ENCODE results near the gene TDRD12. TPM values are rescaled to one million over a fixed set of nuclear protein-coding genes. Genes with fewer than 3 reads are reported as not detected.

The TDRD12 gene, protein sequence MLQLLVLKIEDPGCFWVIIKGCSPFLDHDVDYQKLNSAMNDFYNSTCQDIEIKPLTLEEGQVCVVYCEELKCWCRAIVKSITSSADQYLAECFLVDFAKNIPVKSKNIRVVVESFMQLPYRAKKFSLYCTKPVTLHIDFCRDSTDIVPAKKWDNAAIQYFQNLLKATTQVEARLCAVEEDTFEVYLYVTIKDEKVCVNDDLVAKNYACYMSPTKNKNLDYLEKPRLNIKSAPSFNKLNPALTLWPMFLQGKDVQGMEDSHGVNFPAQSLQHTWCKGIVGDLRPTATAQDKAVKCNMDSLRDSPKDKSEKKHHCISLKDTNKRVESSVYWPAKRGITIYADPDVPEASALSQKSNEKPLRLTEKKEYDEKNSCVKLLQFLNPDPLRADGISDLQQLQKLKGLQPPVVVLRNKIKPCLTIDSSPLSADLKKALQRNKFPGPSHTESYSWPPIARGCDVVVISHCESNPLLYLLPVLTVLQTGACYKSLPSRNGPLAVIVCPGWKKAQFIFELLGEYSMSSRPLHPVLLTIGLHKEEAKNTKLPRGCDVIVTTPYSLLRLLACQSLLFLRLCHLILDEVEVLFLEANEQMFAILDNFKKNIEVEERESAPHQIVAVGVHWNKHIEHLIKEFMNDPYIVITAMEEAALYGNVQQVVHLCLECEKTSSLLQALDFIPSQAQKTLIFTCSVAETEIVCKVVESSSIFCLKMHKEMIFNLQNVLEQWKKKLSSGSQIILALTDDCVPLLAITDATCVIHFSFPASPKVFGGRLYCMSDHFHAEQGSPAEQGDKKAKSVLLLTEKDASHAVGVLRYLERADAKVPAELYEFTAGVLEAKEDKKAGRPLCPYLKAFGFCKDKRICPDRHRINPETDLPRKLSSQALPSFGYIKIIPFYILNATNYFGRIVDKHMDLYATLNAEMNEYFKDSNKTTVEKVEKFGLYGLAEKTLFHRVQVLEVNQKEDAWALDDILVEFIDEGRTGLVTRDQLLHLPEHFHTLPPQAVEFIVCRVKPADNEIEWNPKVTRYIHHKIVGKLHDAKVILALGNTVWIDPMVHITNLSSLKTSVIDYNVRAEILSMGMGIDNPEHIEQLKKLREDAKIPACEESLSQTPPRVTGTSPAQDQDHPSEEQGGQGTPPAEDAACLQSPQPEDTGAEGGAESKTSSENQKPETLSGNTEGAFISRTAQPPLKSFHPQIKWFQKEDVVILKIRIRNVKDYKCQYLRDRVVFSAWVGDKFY (N-terminal part only)
- 0.08 to 0.15 TPM (median 0.12 TPM) in 5 replicates for total RNA-seq (2022; extraction: Qiagen RNA extraction)

DNA sequence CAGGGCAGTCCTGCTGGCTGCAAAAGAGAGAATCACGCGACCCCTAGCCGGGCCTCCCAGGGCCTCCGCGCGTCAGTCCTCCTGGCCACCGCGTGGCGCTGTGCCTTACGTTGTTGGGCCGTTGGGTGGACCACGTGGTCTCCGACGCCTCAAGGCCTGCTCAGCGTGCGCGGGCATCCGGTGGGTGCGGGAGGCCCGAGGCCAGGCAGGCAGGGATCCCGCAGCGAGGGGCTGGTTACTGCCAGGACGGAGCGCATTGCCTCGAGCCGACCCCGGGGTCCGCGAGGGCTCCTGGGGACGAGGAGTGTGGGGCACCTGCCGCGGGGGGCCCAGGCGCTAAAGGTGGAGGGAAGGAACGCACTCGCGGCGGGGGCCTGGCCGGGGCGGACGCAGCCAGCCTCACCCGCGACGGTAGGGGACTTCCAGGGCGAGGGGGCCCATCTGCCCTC is at the start of gene TDRD12:
TSS of gene TDRD12 (plus strand) at position 157 of the 449 bp plus-strand sequence. CDS start 306 bp downstream, outside the sequence.

DNA sequence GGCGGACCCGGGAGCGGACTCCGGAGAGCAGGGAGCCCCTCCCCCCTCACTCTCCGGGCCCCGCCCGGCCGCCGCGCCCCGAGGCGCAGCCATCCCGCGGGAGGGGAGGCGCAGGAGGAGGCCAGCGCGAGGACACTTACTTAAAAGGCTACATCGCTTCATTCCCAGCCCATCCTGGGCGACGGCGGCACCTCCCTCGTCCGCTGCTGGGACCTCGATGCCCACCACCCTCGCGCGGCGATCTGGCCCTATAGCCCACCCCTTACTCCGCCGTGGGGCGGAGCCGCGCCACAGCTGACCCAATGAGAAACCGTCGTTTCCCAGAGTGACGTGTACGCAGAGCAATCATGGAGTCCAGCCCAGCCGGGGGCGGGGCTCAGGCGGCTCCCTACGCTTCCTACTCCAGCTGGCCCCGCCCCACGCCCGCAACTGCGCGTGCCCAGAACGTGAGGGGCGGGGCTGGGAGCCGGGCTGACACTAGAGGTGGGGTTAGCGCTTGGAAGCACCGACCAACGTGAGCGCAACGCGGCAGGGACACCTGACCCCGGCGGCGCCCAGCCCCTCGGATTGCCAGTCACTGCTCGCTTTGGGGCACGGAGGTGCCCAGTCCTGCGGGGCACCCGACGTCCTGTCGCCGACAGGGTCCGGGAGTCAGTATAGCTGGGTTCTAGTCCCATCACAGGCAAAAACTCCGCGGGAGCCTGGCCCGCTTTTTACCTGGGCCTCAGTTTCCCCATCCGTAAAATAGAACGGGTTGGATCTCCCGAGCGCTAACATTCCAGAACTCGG is 44.4 kb upstream of the TDRD12 start, which contains the start of gene ANKRD27:
TSS of gene ANKRD27 (minus strand) at position 250 of the 789 bp plus-strand sequence. CDS start 16,165 bp downstream, outside the sequence.

DNA sequence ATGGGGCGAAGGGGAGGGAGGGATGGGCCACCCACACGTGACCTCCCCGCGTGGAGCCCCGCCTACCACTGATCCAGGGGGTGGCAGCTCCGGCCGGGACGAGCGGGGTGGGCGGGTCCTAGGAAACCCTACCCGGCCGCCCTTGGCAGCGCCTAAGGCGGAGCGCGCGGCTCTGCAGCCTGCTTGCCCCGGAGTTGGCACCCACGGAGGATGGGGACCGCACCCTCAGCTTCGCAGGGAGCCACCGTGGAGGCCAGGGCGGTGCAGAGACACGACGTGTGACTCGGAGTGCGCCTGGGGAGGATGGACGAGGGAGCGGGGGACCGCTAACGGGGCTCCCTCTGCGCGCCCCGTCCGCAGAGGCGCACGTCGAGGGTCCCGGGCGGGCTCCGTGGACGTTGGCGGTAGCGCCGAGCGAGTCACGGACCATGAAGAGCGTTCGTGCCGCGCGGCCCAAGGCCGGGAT is 43.8 kb upstream of the TDRD12 start, which contains the start of gene RGS9BP:
TSS of gene RGS9BP (plus strand) at position 129 of the 466 bp plus-strand sequence. CDS start 416 bp downstream, outside the sequence.

DNA sequence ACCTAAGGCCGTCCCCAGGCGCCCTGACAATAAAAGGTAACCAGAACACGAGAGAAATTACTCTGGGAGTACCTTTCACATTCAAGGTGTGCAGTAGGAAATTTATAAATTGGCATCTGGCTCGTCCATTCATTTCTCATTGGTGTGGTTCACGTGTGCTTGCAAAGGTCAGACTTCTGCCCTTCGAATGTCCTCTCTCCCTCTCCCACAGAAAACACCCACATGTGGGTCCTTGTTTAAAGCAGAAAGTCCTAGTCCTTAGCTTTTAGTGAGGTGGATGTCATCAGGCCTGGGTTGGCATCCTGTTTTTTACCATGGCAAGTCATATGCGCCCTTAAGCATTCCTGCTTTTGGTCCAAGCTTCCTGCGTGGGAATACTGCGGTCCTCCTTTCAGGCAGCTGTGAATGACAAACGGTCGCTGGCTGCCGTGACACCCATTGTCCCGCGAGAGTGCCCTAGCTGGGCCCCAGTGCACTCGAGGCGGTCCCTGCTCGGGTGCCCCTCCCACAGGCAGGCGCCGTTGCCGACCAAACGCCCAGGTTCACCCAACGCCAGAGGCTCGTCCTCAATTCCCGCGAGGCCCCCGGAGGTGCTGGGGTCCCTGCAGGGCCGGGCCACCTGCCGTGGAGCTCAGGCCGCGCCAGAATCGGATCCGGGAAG is 28.1 kb upstream of the TDRD12 start, which contains the start of gene NUDT19:
TSS of gene NUDT19 (plus strand) at position 531 of the 661 bp plus-strand sequence. CDS start 140 bp downstream, outside the sequence.

DNA sequence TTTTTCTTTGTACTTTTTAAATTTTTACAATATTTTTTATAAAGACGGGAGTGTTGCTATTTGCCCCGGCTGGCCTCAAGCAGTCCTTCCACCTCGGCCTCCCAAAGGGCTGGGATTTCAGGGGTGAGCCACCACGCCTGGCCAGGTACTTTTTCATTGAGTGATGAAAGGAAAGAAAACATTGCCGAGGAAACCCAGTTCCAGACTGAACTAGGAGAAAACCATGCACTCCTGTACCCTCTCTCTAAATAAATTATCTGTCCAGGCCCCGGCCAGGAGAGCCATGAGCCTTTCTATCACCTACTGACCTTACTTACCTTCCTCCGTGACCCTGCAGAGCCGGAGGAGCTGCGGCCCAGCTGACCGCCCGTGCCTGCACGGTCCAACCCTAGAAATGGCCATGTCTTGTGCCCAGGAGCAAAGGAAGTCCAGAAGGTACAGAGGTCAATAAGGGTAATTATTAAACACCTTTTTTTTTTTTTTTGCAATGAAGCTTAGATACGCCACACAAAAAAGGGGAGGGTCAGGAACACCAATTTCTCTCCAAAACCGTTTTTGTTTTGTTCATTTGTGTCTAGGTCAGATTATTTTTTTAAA is 149.9 kb downstream of the TDRD12 start, which contains the start of gene SLC7A9:
TSS of gene SLC7A9 (minus strand) at position 399 of the 597 bp plus-strand sequence. CDS start 1,233 bp downstream, outside the sequence.

Other genes with a start within 250 kb of the TDRD12 start
- 422 to 489 TPM (median 445 TPM) in 5 replicates for gene PDCD5, start 138.6 kb upstream of the TDRD12 start, total RNA-seq (2022; extraction: Qiagen RNA extraction)
- 32.3 to 45.0 TPM (median 40.5 TPM) in 5 replicates for gene ANKRD27, start 44.6 kb upstream of the TDRD12 start, total RNA-seq (2022; extraction: Qiagen RNA extraction)
- gene RGS9BP, start 43.9 kb upstream of the TDRD12 start, total RNA-seq (2022; extraction: Qiagen RNA extraction) = 0.34 to 0.51 TPM (median 0.39 TPM) in 5 replicates
- 33.0 to 40.1 TPM (median 37.7 TPM) in 5 replicates for gene NUDT19, start 27.9 kb upstream of the TDRD12 start, total RNA-seq (2022; extraction: Qiagen RNA extraction)
- 0.27 to 0.76 TPM (median 0.44 TPM) in 5 replicates for gene SLC7A9, start 150.0 kb downstream of the TDRD12 start, total RNA-seq (2022; extraction: Qiagen RNA extraction)